Activated CD4-positive, alpha-beta T cell treated with anti-CD3 and anti-CD28 coated beads, Interleukin-2, amount 10 ng/mL, durations not matched to agents 7 days and 5 days (primary cell): ENCODE measurements around the gene SDR42E2. TPM values are rescaled to one million over a fixed set of nuclear protein-coding genes. Genes with fewer than 3 reads are reported as not detected.

Source experiments
- total RNA-seq, 2 experiments: library from RNA; stranded (reverse); gene quantifications; one replicate each; pipeline ENCODE4 v1.2.3, GENCODE V29; 2021

SDR42E2 gene
- total RNA-seq, 2 experiments from 2014 or later: 0.22 TPM; not detected in 1

Other genes starting within 250 kb of the SDR42E2 start
- gene UQCRC2, start 209.1 kb upstream of the SDR42E2 start, total RNA-seq: 100 to 1,000 TPM; 198 to 231 TPM
- not detected for gene PDZD9, start 161.4 kb upstream of the SDR42E2 start, total RNA-seq
- 10 to 100 TPM; 10.7 to 11.9 TPM for gene MOSMO, start 154.4 kb upstream of the SDR42E2 start, total RNA-seq
- gene VWA3A, start 70.0 kb upstream of the SDR42E2 start, total RNA-seq: under 1 TPM; 0.15 to 0.20 TPM
- 10 to 100 TPM; 21.9 to 23.8 TPM for gene EEF2K, start 43.8 kb downstream of the SDR42E2 start, total RNA-seq
- gene POLR3E, start 134.9 kb downstream of the SDR42E2 start, total RNA-seq: 10 to 100 TPM; 52.4 to 54.3 TPM
- 10 to 100 TPM; 43.5 to 45.4 TPM for gene CDR2, start 212.1 kb downstream of the SDR42E2 start, total RNA-seq